Neural progenitor cell (in vitro differentiated cells): Measurements from ENCODE around the gene GRK6.

Experiments used
- CTCF ChIP-seq: fragments of 200-600 bp; sonication (generic); IDR thresholded peaks from 2 replicates; pipeline ENCODE4 v1.5.1; 2017; ENCODE audit warnings: antibody characterized with exemption, mild to moderate bottlenecking
- EZH2 ChIP-seq: fragments of 200-600 bp; sonication (generic); IDR thresholded peaks from 2 replicates; pipeline ENCODE4 v1.6.1; 2017; ENCODE audit warnings: antibody characterized with exemption, mild to moderate bottlenecking, moderate library complexity

GRCh38 chr5:177434437-177434836 lies 8.0 kb downstream of the GRK6 start:
- TF ChIP-seq CTCF (no peak), EZH2 (no peak)
